ENCODE data around the gene MYEF2. TPM values are rescaled to one million over a fixed set of nuclear protein-coding genes. Genes with fewer than 3 reads are reported as not detected.

The MYEF2 gene, protein sequence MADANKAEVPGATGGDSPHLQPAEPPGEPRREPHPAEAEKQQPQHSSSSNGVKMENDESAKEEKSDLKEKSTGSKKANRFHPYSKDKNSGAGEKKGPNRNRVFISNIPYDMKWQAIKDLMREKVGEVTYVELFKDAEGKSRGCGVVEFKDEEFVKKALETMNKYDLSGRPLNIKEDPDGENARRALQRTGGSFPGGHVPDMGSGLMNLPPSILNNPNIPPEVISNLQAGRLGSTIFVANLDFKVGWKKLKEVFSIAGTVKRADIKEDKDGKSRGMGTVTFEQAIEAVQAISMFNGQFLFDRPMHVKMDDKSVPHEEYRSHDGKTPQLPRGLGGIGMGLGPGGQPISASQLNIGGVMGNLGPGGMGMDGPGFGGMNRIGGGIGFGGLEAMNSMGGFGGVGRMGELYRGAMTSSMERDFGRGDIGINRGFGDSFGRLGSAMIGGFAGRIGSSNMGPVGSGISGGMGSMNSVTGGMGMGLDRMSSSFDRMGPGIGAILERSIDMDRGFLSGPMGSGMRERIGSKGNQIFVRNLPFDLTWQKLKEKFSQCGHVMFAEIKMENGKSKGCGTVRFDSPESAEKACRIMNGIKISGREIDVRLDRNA
- 13.6 and 17.5 TPM in 2 replicates for total RNA-seq (2014; rRNA removed; shearing (Covaris generic))

GRCh38 chr15:48177766-48178647 lies at the start of gene MYEF2:
MYEF2 (minus strand) TSS chr15:48178295; CDS start chr15:48178237, 58 bp downstream.
- DNase-seq (ENCODE audit: low read depth) = peak; percentile 85

DNA sequence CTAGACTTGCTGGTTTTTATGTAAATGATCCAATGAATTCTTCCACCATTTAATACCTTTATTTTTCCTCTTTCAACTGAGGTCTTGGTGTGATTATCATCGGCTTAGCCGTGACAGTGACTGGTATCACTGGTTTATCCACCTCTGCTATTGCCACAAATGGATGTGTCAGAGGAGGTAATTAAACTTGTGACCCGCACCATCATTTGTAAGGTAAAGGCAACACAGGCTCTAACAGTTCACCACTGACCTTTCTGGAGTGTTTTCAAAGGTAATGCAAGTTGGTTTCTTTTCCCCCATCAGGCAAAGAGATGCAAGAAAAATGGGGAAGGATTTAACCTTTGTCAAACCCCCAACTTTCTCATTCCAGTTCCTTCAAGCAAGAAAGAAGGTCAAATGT lies 47.7 kb upstream of the MYEF2 start:
- DNase-seq (ENCODE audit: low read depth) = no peak

- DNase-seq (ENCODE audit: low read depth) = no peak
These were observed 44.5 kb upstream of the MYEF2 start for GRCh38 chr15:48222627-48223026.

- DNase-seq (ENCODE audit: low read depth) = peak; percentile 41
These were observed 43.8 kb upstream of the MYEF2 start for GRCh38 chr15:48221885-48222284.

- no peak for DNase-seq (ENCODE audit: low read depth)
These were observed 43.2 kb upstream of the MYEF2 start for GRCh38 chr15:48221261-48221660.

DNA sequence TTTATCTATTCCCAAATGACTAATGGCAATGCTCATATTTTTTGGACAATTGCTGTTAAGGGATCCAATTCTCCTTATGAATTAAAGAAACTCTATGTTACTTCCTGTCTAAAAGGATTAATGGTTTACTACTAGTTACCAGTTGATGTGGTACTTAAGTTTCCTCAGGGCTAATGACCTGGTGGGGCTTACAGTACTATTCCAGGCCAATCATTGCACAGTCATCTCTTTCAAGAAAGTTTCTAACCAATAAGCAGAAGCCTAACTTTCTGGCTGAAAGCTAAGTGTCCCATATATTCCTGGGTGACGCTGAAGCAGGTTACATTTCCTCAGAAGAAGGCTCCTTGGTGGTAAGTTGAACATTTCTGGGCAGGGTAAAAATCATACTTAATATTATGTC lies 27.9 kb upstream of the MYEF2 start, which contains the start of gene SLC12A1:
SLC12A1 (plus strand) TSS at position 322 of the 400 bp plus-strand sequence. CDS start 1,418 bp downstream, outside the sequence.
- DNase-seq (ENCODE audit: low read depth) = no peak

DNA sequence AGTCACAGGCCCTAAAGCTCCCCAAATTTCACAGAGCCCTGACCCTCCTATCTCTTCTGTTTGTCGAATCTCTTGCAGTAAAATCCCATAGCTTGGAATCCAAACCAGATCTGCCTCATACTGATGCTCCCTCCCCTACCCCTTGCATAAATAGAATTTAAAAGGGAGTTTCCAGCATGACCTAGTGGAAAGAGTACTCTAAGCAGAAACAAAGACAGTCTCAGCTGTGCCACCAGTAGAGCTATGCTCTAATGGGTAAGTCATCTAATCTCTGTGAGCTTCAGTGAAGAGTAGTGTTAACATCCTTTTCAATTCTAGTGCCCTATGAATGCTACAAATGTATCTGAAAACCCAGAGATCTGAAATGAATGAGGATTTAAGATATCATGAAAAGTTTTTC lies 24.0 kb upstream of the MYEF2 start:
- no peak for DNase-seq (ENCODE audit: low read depth)

DNA sequence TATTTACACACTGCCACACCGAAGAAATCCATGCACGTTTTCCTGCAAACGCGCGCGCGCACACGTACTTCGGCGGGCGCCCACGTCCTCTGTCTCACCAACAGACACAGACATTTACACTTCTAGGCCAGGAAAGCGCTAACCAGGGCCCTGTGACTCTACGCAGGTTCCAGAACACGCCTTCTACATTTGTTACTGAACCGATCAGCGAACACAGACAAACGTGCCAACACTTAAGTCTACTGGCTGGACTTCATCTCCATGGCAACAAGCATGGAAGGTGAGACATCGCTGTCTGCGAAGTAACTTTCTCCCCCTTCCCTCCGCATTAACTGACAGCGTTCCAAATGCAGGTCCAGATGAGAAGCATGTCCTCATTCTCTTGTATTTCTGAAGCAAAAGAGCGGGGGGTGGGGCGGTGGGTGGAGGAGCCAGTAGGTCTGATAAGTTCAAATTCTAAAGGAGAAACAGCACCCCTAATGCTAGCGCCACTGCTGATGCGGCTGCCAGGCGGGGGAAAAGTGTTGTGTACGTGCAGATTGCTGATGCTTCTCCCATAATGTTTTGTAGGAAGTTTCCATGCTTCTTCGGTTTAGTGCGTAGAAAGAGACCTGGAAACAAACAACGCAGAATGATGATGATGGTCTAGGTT lies 13.6 kb upstream of the MYEF2 start, which contains the start of gene CTXN2:
CTXN2 (plus strand) TSS at position 92 of the 652 bp plus-strand sequence. CDS start 9,636 bp downstream, outside the sequence.
- no peak for DNase-seq (ENCODE audit: low read depth)

GRCh38 chr15:48190932-48191573 lies 13.0 kb upstream of the MYEF2 start:
- DNase-seq (ENCODE audit: low read depth) = peak; percentile 62

- DNase-seq (ENCODE audit: low read depth) = no peak
These were observed 8.2 kb upstream of the MYEF2 start for GRCh38 chr15:48186271-48186670.

DNA sequence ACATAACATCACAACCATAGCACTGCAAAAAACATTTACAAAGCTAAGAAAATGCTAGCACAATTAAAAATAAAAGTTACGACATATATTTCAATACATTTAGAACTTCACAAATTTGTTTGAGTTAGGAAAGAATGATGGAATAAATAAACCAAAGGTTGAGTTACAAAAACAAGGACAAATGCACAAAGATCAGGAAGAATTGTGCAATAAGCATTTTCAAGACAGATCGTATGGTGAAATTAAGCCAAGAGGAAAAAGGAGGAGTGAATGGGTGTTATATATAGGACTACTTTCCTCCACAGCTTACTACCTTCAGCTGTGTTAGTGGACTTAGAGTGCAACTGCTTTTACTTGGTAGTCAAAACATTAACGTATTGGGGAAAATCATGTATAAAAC lies 7.4 kb upstream of the MYEF2 start:
- DNase-seq (ENCODE audit: low read depth) = no peak

DNA sequence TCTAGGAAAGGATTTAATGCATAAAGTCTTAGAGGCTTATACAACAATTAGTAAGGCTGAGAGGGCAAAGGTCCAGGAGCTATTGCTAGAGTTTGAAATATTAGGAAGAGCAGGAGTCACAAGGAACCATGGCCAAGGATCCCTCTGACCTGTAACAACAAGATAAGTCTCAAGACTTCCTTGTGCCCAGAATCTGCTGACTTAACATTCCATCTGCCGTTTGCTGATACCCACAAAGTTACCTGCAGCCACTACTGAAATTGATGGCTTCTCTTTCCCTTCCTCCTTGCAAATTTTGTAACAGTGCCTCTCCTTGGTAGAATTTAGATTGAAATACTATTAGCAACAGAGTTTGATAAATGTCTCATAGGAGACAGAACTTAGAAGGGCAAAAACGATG lies 4.7 kb upstream of the MYEF2 start:
- DNase-seq (ENCODE audit: low read depth) = no peak

DNA sequence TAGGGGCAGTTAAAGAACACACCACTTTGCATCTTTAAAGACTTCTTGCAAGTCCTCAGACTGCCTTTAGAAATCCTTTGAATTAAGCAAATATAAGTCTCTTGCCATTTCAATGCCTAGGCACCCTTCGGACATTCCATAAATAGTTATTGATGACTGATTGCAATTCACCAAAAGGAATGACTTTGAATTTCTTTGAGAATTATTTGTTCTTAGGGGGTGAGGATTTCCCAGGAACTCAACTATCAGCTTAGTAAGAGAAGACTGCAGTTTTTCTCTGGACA lies 495 bp upstream of the MYEF2 start:
- DNase-seq (ENCODE audit: low read depth) = no peak

- peak; percentile 68 for DNase-seq (ENCODE audit: low read depth)
These were observed 721 bp downstream of the MYEF2 start for GRCh38 chr15:48177383-48177765.

GRCh38 chr15:48176957-48177356 lies 1.1 kb downstream of the MYEF2 start:
- DNase-seq (ENCODE audit: low read depth) = no peak

DNA sequence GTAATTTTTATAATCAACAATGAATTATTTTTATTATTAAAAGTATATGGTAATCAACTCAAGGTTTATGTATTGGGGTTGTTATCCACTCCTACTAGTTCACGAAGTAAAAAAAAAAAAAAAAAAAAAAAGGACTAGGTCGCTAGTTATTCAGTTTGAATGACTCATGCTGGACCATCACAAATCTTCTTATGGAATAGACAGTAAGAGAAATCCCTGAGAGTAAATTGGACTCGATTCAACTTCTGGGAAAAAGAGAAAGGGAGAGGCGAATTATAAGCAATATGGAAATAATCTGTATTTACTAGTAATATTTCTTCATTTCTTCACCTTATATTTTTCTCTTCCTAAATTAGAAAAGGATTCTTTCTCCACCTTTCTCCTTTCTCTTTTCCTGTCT lies 2.0 kb downstream of the MYEF2 start:
- DNase-seq (ENCODE audit: low read depth) = peak; percentile 64

- no peak for DNase-seq (ENCODE audit: low read depth)
These were observed 3.0 kb downstream of the MYEF2 start for GRCh38 chr15:48175126-48175525.

DNA sequence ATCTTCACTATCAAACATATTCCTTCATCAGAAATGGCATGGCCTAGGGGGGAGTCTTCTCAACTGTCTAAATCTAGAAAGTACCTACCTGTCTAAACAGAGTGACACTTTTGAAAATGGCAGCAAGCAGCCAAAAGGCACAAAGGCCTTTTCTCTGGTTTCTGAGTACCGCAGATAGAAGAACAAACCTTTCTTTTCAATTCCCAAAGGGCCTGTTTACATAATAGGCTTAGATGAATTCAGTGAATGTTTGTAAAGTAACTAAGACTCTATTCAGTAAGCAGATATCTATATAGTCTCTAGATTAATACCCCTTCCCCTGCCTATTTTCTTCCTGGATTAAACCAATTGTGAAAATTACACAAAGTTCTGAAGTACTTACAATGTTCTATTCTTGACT lies 7.1 kb downstream of the MYEF2 start:
- DNase-seq (ENCODE audit: low read depth) = no peak

GRCh38 chr15:48168616-48169015 lies 9.5 kb downstream of the MYEF2 start:
- DNase-seq (ENCODE audit: low read depth) = no peak

- DNase-seq (ENCODE audit: low read depth) = no peak
These were observed 24.6 kb downstream of the MYEF2 start for GRCh38 chr15:48153526-48153925.

GRCh38 chr15:48149858-48150257 lies 28.2 kb downstream of the MYEF2 start:
- DNase-seq (ENCODE audit: low read depth) = peak; percentile 81

Measured in M059J (cell line).